ENCODE measurements around the gene LSM5.

- TF ChIP-seq CTCF (IDR thresholded peaks at IDR 0.05; ENCODE audit: borderline replicate concordance, extremely low read depth, low read length, poor library complexity, severe bottlenecking) (no peak), EZH2 (IDR thresholded peaks at IDR 0.05; ENCODE audit: borderline replicate concordance, low read depth, low read length, severe bottlenecking) (no peak)
Observed at GRCh38 chr7:32496052-32496813, 6.1 kb upstream of the LSM5 start.
